ENCODE measurements around the gene SMDT1.

GRCh38 chr22:42056757-42057511 lies 22.6 kb upstream of the SMDT1 start:
- no peak for TF ChIP-seq CBFB (IDR thresholded peaks at IDR 0.05; ENCODE audit: low read depth)
- no peak for TF ChIP-seq MYB (IDR thresholded peaks at IDR 0.05; ENCODE audit: borderline replicate concordance, low read depth, low read length)
- no peak for TF ChIP-seq RFX5 (IDR thresholded peaks at IDR 0.05; ENCODE audit: low read depth, low read length)
- TF ChIP-seq EP300 (IDR thresholded peaks at IDR 0.05; ENCODE audit: borderline replicate concordance in 1 of 2, control insufficient read depth in 1 of 2, low read depth in 2 of 2, low read length in 2 of 2), result no peak
